Progenitor cell of endocrine pancreas (in vitro differentiated cells): ENCODE measurements around the gene AP5Z1. TPM values are rescaled to one million over a fixed set of nuclear protein-coding genes. Genes with fewer than 3 reads are reported as not detected.

ENCODE experiments used
- DNase-seq: peaks from one replicate; pipeline ENCODE4 v3.0.0; 2021; ENCODE audit warnings: low spot score; ENCODE audit not compliant: unreplicated experiment
- H3K27ac Mint-ChIP-seq: 2 replicates; pipeline ENCODE4 v1.8.0; 2021; ENCODE audit warnings: mild to moderate bottlenecking, moderate library complexity, mixed read lengths
- H3K27me3 Mint-ChIP-seq: 2 replicates; pipeline ENCODE4 v1.8.0; 2021; ENCODE audit warnings: mixed read lengths
- H3K36me3 Mint-ChIP-seq: 2 replicates; pipeline ENCODE4 v1.8.0; 2022; ENCODE audit warnings: mixed read lengths; ENCODE audit not compliant: insufficient read depth
- H3K4me1 Mint-ChIP-seq: 2 replicates; pipeline ENCODE4 v1.8.0; 2021; ENCODE audit warnings: low read depth, mixed read lengths
- H3K4me3 Mint-ChIP-seq: 2 replicates; pipeline ENCODE4 v1.8.0; 2021; ENCODE audit warnings: low read depth, mild to moderate bottlenecking, moderate library complexity, mixed read lengths
- H3K9me3 Mint-ChIP-seq: 2 replicates; pipeline ENCODE4 v1.8.0; 2021; ENCODE audit warnings: low read depth, mixed read lengths
- total RNA-seq: library from RNA; stranded (reverse); gene quantifications from 2 replicates; pipeline ENCODE4 v1.2.1, GENCODE V29; 2021
- TF ChIP-seq, protein P1 (sequence below): fragments of 200-600 bp; sonication (generic); IDR thresholded peaks from one replicate; pipeline ENCODE4 v1.5.0; 2021; ENCODE audit warnings: antibody characterized with exemption, mild to moderate bottlenecking; ENCODE audit not compliant: unreplicated experiment

Gene AP5Z1
- total RNA-seq, 1 donor from 2014 or later: 42.8 TPM

DNA sequence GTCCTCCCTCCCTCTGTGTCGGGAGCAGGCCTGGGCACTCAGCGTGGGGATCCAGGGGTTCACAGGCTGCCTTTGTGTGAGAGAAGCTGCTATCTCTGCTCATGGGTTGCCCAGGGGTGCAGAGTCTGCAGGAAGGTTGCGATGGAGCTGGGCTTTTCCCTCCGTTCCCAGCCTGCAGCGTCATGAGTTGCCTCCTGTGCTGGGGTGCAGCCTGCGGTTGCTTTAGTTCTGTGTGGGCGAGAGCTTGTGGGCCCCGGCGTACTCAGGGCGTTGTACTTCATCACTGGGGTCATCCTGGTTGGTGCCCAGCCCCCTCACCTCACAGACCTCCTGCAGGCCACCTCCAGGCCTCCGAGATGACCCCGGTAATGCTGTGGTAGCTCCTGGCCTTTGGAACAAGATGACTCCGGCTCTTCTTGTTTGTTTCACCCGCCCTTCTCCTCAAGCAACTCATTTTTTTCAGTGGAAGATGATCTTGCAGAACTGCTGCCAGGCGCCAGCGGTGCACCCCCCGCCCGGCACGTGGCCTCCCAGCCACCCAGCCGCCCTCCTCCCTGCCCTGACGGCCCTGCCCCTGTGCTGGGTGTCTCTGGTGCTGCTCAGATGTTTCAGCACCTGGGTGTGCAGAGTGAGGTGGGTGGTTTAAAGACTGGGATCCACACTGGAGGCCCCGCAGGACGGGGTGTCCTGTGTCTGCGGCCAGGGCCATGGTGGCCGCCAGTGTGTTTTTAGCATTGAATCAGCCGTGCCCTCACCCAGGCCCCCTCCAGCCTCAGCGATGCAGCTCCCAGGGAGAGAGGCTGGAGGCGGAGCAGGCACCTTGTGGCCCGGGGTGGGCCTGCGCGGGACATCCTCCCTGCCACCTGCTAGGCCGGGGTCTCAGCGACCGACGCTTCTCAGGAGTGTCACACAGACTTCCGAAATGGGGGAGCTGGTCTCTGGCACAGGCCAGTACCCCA lies 7.2 kb downstream of the AP5Z1 start:
- DNase-seq: no peak
- H3K4me3 Mint-ChIP-seq: no peak overlapping the region
- no peaks in the 10 kb centered on the region for H3K4me1 Mint-ChIP-seq
- H3K27me3 Mint-ChIP-seq: no peaks in the 10 kb centered on the region
- H3K9me3 Mint-ChIP-seq: no peaks in the 10 kb centered on the region
- TF ChIP-seq, protein P1, sequence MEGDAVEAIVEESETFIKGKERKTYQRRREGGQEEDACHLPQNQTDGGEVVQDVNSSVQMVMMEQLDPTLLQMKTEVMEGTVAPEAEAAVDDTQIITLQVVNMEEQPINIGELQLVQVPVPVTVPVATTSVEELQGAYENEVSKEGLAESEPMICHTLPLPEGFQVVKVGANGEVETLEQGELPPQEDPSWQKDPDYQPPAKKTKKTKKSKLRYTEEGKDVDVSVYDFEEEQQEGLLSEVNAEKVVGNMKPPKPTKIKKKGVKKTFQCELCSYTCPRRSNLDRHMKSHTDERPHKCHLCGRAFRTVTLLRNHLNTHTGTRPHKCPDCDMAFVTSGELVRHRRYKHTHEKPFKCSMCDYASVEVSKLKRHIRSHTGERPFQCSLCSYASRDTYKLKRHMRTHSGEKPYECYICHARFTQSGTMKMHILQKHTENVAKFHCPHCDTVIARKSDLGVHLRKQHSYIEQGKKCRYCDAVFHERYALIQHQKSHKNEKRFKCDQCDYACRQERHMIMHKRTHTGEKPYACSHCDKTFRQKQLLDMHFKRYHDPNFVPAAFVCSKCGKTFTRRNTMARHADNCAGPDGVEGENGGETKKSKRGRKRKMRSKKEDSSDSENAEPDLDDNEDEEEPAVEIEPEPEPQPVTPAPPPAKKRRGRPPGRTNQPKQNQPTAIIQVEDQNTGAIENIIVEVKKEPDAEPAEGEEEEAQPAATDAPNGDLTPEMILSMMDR: no peak
- no peak overlapping the region for H3K27ac Mint-ChIP-seq
- no peaks in the 10 kb centered on the region for H3K36me3 Mint-ChIP-seq

DNA sequence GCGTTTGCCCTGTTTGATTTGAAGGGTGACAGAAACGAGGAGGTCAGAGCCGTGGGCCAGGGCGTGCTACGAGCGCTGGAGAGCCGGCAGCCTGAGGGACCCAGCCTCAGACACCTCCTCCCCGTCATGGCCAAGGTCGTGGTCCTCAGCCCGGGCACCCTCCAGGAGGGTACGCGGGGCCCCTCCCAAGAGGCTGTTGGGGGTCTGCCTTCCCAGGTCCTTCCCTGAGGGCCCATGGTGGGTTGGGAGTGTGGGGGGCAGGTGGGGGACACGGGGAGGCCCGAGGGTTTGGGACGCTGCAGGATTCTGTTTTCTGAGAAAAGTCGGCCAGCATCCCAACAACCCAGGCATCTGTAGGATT lies 7.8 kb downstream of the AP5Z1 start:
- DNase-seq: no peak
- no peaks in the 10 kb centered on the region for H3K4me1 Mint-ChIP-seq
- H3K36me3 Mint-ChIP-seq: no peaks in the 10 kb centered on the region
- TF ChIP-seq, protein P1: no peak
- no peaks in the 10 kb centered on the region for H3K9me3 Mint-ChIP-seq
- H3K27me3 Mint-ChIP-seq: no peaks in the 10 kb centered on the region
- H3K4me3 Mint-ChIP-seq: no peak overlapping the region
- H3K27ac Mint-ChIP-seq: no peak overlapping the region

DNA sequence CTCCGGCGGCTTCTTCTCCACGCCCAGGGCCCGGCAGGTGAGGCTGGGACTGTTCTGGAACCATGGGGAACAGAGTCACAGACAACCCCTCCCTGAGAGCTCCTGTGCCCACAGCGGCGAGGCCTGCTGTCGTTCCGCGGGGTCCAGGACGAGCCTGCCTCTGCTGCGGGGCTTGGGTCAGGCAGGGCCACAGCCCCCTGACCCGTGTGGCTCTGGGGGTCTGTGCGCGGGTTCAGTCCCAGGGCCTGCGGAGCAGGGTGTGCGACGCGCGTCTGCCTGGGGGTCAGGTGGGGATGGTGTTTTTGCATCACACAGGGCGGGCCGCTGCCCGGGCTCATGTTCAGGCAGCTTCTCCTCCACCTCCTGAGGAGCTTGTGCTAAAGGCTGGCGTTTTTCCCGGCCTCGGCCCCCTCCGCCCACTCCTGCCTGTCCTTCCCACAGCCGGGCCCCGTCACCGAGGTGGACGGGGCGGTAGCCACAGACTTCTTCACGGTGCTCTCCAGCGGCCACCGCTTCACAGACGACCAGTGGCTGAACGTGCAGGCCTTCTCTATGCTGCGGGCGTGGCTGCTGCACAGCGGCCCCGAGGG lies 8.4 kb downstream of the AP5Z1 start:
- H3K27ac Mint-ChIP-seq: no peak overlapping the region
- H3K4me3 Mint-ChIP-seq: no peak overlapping the region
- H3K27me3 Mint-ChIP-seq: no peaks in the 10 kb centered on the region
- H3K9me3 Mint-ChIP-seq: no peaks in the 10 kb centered on the region
- H3K36me3 Mint-ChIP-seq: no peaks in the 10 kb centered on the region
- TF ChIP-seq, protein P1: no peak
- no peaks in the 10 kb centered on the region for H3K4me1 Mint-ChIP-seq
- DNase-seq: no peak

DNA sequence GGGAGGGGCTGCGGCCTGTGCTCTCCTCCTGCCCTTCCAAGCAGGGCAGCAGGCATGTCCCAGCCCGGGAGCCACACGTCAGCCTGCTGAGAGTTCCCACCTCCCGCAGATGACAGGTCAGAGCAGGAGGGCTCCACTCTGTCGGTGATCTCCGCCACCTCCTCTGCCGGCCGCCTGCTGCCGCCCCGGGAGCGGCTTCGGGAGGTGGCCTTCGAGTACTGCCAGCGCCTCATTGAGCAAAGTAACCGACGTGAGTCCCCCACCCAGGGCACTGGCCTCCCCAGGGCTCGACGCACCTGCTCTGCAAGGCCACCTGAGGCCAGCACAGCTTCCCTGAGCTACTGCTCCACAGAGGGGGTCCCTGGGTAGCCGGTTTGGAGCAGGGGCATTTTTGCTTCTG lies 9.4 kb downstream of the AP5Z1 start:
- no peaks in the 10 kb centered on the region for H3K36me3 Mint-ChIP-seq
- no peak overlapping the region for H3K27ac Mint-ChIP-seq
- H3K4me1 Mint-ChIP-seq: no peaks in the 10 kb centered on the region
- no peak overlapping the region for H3K4me3 Mint-ChIP-seq
- TF ChIP-seq, protein P1: no peak
- no peaks in the 10 kb centered on the region for H3K27me3 Mint-ChIP-seq
- no peaks in the 10 kb centered on the region for H3K9me3 Mint-ChIP-seq
- DNase-seq: no peak

DNA sequence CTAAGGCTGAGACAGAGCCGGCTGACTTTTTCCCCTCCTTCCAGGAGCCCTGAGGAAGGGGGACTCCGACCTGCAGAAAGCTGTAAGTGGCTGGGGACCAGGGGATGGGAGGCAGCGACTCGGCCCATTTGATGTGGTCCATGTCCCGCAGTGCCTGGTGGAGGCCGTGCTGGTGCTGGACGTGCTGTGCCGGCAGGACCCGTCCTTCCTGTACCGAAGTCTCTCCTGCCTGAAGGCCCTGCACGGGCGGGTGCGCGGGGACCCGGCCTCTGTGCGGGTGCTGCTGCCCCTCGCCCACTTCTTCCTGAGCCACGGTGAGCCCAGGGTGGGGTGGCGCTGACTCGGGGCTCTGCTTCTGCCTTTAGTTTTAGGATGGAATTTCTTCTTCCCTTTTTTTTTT lies 9.9 kb downstream of the AP5Z1 start:
- H3K4me1 Mint-ChIP-seq: no peaks in the 10 kb centered on the region
- no peak for DNase-seq
- no peaks in the 10 kb centered on the region for H3K36me3 Mint-ChIP-seq
- no peak overlapping the region for H3K27ac Mint-ChIP-seq
- no peaks in the 10 kb centered on the region for H3K9me3 Mint-ChIP-seq
- no peak overlapping the region for H3K4me3 Mint-ChIP-seq
- TF ChIP-seq, protein P1: no peak
- H3K27me3 Mint-ChIP-seq: no peaks in the 10 kb centered on the region
